MCF 10A (cell line): ENCODE data around the gene SBF2. TPM values are rescaled to one million over a fixed set of nuclear protein-coding genes. Genes with fewer than 3 reads are reported as not detected.
"Not testable (repeated sequence)": the region's sequence is repeated elsewhere in the genome, so short reads cannot be mapped to it uniquely, and the experiment has no call there.

Source experiments
- BruUV-seq: library from RNA; stranded (reverse); fragments of 400-500 nt; replicated peaks from 2 replicates; lab custom pipeline; 2021; lab: Mats Ljungman, UMichigan
- CTCF ChIA-PET: fragments of 300-600 bp; sonication (Branson Sonifier 250); formaldehyde crosslinking; extraction: SDS; loops from one replicate; lab custom pipeline; 2021; ENCODE audit warnings: antibody characterized with exemption, inconsistent platforms; lab: Yijun Ruan, JAX
- POLR2A ChIA-PET: fragments of 300-600, 350-650 bp; sonication (Branson Sonifier 250); formaldehyde crosslinking; extraction: SDS; loops from one replicate; lab custom pipeline; 2020; ENCODE audit warnings: antibody characterized with exemption, inconsistent platforms; lab: Yijun Ruan, JAX
- DNase-seq: peaks from one replicate; pipeline ENCODE4 v3.0.0-alpha.2; 2018; ENCODE audit not compliant: unreplicated experiment
- H3K27ac Mint-ChIP-seq: one replicate; pipeline ENCODE4 v1.8.0; 2022; ENCODE audit warnings: mild to moderate bottlenecking, low read depth, mixed read lengths; ENCODE audit not compliant: unreplicated experiment
- H3K27me3 Mint-ChIP-seq: one replicate; pipeline ENCODE4 v1.8.0; 2022; ENCODE audit warnings: mixed read lengths; ENCODE audit not compliant: insufficient read depth, unreplicated experiment
- H3K36me3 Mint-ChIP-seq: one replicate; pipeline ENCODE4 v1.8.0; 2022; ENCODE audit warnings: mild to moderate bottlenecking, moderate library complexity, mixed read lengths; ENCODE audit not compliant: insufficient read depth, unreplicated experiment
- H3K4me1 Mint-ChIP-seq: one replicate; pipeline ENCODE4 v1.8.0; 2022; ENCODE audit warnings: mixed read lengths; ENCODE audit not compliant: insufficient read depth, unreplicated experiment
- H3K4me3 Mint-ChIP-seq: one replicate; pipeline ENCODE4 v1.8.0; 2022; ENCODE audit warnings: mild to moderate bottlenecking, moderate library complexity, mixed read lengths; ENCODE audit not compliant: unreplicated experiment
- H3K9me3 Mint-ChIP-seq: one replicate; pipeline ENCODE4 v1.8.0; 2022; ENCODE audit warnings: mixed read lengths; ENCODE audit not compliant: unreplicated experiment
- intact Hi-C: fragments of 100-400 bp; cut with micrococcal nuclease; formaldehyde crosslinking; loops from 2 replicates; pipeline ENCODE4 v1.14.1; 2022
- total RNA-seq: library from RNA; stranded (reverse); gene quantifications from 2 replicates; pipeline ENCODE4 v1.2.3, GENCODE V29; 2022
- TF ChIP-seq, protein P1 (sequence below): fragments of 200-600 bp; IDR thresholded peaks from one replicate; pipeline ENCODE4 v1.8.0; 2022; ENCODE audit warnings: antibody characterized with exemption, mild to moderate bottlenecking; ENCODE audit not compliant: unreplicated experiment

Gene SBF2
- total RNA-seq, 1 experiment from 2014 or later = 28.3 TPM

DNA sequence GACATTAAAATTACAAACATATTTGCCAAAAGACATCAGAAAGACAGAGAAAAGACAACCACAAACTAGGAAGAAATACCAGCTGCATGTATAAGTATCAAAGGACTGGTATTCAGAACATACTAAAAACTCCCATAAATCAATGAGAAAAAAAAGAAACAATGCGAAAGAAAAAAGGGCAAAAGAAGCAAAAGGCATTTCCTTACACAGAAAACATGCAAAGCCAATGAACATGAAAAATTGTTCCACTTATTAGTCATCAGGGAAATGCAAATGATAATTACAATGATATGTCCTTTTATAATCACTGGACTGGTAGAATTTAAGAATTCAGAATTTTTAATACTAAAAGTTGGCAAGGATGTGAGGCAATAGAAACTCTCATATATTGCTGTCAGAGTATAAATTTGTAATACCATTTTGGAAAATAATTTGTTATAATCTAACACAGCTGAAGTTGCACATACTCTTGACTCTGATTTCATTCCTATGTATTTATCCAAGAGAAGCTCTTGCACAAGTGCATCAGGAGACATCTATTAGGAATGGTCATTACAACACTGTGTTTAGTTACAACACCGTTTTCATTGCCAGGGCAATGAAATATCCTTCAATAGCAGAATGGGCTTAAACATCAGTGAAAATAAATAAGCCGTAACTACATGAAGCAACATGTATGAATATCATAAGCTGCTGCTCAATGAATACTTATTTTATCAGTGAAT, 350.5 kb downstream of the SBF2 start:
- intact Hi-C loops = no loop called here
- Mint-ChIP-seq H3K36me3 (peaks cover 6% of the 10 kb centered on the region), H3K4me3 (no peak overlapping the region), H3K27ac (peak overlapping the region; percentile 96), H3K4me1 (peaks cover 19% of the 10 kb centered on the region), H3K27me3 (no peaks in the 10 kb centered on the region), H3K9me3 (no peaks in the 10 kb centered on the region)
- ChIA-PET CTCF (interaction anchor here (0.5 kb wide), 1 partner anchor 436 kb away, joined by 3 read pairs; no protein-coding TSS in a partner anchor), POLR2A (interaction anchor here (0.6 to 1.7 kb wide), 11 partner anchors 36 to 378 kb away, joined by 3 to 6 read pairs (median 3); partner anchors contain the start of gene ADM)
- TF ChIP-seq, protein P1, sequence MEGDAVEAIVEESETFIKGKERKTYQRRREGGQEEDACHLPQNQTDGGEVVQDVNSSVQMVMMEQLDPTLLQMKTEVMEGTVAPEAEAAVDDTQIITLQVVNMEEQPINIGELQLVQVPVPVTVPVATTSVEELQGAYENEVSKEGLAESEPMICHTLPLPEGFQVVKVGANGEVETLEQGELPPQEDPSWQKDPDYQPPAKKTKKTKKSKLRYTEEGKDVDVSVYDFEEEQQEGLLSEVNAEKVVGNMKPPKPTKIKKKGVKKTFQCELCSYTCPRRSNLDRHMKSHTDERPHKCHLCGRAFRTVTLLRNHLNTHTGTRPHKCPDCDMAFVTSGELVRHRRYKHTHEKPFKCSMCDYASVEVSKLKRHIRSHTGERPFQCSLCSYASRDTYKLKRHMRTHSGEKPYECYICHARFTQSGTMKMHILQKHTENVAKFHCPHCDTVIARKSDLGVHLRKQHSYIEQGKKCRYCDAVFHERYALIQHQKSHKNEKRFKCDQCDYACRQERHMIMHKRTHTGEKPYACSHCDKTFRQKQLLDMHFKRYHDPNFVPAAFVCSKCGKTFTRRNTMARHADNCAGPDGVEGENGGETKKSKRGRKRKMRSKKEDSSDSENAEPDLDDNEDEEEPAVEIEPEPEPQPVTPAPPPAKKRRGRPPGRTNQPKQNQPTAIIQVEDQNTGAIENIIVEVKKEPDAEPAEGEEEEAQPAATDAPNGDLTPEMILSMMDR = no peak
- no TSS peak for BruUV-seq
- DNase-seq = peak; percentile 87

DNA sequence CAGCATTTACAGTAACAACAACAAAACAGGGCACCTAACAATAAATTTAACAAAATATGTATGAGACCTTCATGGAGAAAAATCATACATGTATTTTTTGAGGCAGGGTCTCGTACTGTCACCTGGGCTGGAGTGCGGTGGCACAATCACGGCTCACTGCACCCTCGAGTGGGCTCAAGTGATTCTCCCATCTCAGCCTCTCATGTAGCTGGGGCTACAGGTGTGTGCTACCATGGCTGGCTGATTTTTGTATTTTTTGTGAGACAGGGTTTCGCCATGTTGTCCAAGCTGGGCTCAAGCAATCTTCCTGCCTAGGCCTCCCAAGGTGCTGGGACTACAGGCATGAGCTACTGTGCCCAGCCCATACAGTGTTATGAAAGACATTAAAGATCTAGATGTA, 352.0 kb downstream of the SBF2 start:
- POLR2A ChIA-PET = interaction anchor here (0.6 to 1.9 kb wide), 4 partner anchors 14 to 42 kb away, joined by 3 to 6 read pairs (median 5); no protein-coding TSS in a partner anchor
- Mint-ChIP-seq H3K36me3 (peaks cover 6% of the 10 kb centered on the region), H3K27me3 (no peaks in the 10 kb centered on the region), H3K27ac (peak overlapping the region; percentile 96), H3K4me3 (no peak overlapping the region), H3K9me3 (no peaks in the 10 kb centered on the region), H3K4me1 (peaks cover 19% of the 10 kb centered on the region)
- TF ChIP-seq, protein P1 = no peak
- DNase-seq = no peak
- no TSS peak for BruUV-seq
- CTCF ChIA-PET = interaction anchor here (0.7 to 1.6 kb wide), 2 partner anchors 31 to 282 kb away, joined by 3 to 6 read pairs; no protein-coding TSS in a partner anchor
- intact Hi-C loops = no loop called here

DNA sequence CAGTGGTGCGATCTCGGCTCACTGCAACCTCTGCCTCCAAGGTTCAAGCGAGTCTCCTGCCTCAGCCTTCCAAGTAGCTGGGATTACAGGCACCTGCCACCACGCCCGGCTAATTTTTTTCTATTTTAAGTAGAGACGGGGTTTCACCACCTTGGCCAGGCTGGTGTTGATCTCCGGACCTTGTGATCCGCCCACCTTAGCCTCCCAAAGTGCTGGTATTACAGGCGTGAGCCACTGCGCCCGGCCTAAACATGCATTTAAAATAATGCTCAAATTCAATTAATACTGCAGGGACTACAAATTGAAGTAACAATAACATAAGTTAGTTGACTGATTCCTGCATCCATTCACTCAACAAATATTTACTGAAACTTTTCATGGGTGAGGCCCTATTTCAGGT, 354.9 kb downstream of the SBF2 start:
- ChIA-PET POLR2A (interaction anchor here (0.7 to 0.8 kb wide), 2 partner anchors 8 to 137 kb away, joined by 3 to 4 read pairs; no protein-coding TSS in a partner anchor), CTCF (interaction anchor here (0.6 kb wide), 1 partner anchor 39 kb away, joined by 3 read pairs; no protein-coding TSS in a partner anchor)
- not testable (repeated sequence) for H3K4me3 Mint-ChIP-seq

DNA sequence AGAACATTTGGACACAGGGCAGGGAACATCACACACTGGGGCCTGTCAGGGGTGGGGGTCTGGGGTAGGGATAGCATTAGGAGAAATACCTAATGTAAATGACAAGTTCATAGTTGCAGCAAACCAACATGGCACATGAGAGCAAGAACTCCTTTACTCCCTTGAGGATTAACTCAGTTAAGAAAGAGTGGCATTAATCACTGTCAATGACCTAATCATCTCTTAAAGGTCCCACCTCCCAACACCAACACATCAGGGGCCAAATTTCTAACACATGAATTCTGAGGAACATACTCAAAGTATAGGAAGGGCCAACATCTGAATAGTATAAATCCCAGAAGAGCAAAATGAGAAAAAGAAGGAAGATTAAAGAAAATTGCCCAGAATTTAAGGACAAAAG, 357.3 kb downstream of the SBF2 start:
- CTCF ChIA-PET = interaction anchor here (0.9 kb wide), 1 partner anchor 179 kb away, joined by 4 read pairs; no protein-coding TSS in a partner anchor
- Mint-ChIP-seq H3K27ac (no peak overlapping the region), H3K27me3 (no peaks in the 10 kb centered on the region), H3K4me3 (no peak overlapping the region), H3K9me3 (peaks cover 20% of the 10 kb centered on the region), H3K4me1 (no peaks in the 10 kb centered on the region), H3K36me3 (no peaks in the 10 kb centered on the region)
- intact Hi-C loops = no loop called here
- BruUV-seq = no TSS peak
- no peak for DNase-seq
- POLR2A ChIA-PET = no interaction called here
- TF ChIP-seq, protein P1 = no peak

More for the DNA sequence above, 354.9 kb downstream of the SBF2 start:
- H3K36me3 Mint-ChIP-seq, intact Hi-C loops, H3K27ac Mint-ChIP-seq, H3K9me3 Mint-ChIP-seq, BruUV-seq, DNase-seq, H3K27me3 Mint-ChIP-seq: not testable (repeated sequence)
- peaks cover 18% of the 10 kb centered on the region for H3K4me1 Mint-ChIP-seq

DNA sequence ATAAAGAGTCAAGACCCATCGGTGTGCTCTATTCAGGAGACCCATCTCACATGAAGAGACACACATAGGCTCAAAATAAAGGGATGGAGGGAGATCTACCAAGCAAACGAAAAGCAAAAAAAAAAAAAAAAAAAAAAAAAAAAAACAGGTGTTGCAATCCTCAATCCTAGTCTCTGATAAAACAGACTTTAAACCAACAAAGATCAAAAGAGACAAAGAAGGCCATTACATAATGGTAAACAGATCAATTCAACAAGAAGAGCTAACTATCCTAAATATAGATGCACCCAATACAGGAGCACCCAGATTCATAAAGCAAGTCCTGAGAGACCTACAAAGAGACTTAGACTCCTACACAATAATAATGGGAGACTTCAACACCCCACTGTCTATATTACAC, 361.2 kb downstream of the SBF2 start:
- CTCF ChIA-PET, H3K4me3 Mint-ChIP-seq, H3K36me3 Mint-ChIP-seq, H3K27ac Mint-ChIP-seq, H3K4me1 Mint-ChIP-seq, intact Hi-C loops, DNase-seq, BruUV-seq, H3K27me3 Mint-ChIP-seq: not testable (repeated sequence)
- POLR2A ChIA-PET = interaction anchor here (1.2 kb wide), 1 partner anchor 10 kb away, joined by 3 read pairs; no protein-coding TSS in a partner anchor
- peaks cover 23% of the 10 kb centered on the region for H3K9me3 Mint-ChIP-seq

DNA sequence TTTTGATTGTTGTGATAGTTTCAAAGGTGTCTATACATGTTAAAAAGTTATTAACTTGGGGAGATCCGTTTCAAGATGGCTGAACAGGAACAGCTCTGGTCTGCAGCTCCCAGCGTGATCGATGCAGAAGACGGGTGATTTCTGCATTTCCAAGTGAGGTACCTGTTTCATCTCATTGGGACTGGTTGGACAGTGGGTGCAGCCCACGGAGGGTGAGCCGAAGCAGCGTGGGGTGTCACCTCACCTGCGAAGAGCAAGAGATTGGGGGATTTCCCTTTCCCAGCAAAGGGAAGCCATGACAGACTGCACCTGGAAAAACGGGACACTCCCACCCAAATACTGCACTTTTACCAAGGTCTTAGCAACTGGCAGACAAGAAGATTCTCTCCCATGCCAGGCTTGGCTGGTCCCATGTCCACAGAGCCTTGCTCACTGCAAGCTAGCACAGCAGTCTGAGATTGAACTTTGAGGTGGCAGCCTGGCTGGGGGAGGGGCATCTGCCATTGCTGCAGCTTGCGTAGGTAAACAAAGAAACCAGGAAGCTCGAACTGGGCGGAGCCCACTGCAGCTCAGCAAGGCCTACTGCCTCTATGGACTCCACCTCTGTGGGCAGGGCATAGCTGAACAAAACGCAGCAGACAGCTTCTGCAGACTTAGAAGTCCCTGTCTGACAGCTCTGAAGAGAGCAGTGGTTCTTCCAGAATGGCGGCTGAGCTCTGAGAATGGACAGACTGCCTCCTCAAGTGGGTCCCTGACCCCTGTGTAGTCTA, 363.3 kb downstream of the SBF2 start:
- intact Hi-C loops, CTCF ChIA-PET, H3K36me3 Mint-ChIP-seq, BruUV-seq, H3K4me1 Mint-ChIP-seq, H3K4me3 Mint-ChIP-seq, DNase-seq, H3K27me3 Mint-ChIP-seq, H3K27ac Mint-ChIP-seq: not testable (repeated sequence)
- peaks cover 23% of the 10 kb centered on the region for H3K9me3 Mint-ChIP-seq
- POLR2A ChIA-PET = interaction anchor here (0.9 kb wide), 1 partner anchor 9 kb away, joined by 4 read pairs; no protein-coding TSS in a partner anchor
